HG03280 (cell line): Measurements from ENCODE around the gene AQP11.
A peak's percentile ranks its signal among the peaks of the same experiment; 100 is the strongest.
"Not testable (repeated sequence)": the region's sequence is repeated elsewhere in the genome, so short reads cannot be mapped to it uniquely, and the experiment has no call there.

Experiments used
- ATAC-seq: cut with Tn5 transposase; IDR thresholded peaks from one replicate; pipeline ENCODE4 v1.9.1; 2021; ENCODE audit warnings: mild to moderate bottlenecking, moderate library complexity; ENCODE audit not compliant: unreplicated experiment

Gene AQP11

DNA sequence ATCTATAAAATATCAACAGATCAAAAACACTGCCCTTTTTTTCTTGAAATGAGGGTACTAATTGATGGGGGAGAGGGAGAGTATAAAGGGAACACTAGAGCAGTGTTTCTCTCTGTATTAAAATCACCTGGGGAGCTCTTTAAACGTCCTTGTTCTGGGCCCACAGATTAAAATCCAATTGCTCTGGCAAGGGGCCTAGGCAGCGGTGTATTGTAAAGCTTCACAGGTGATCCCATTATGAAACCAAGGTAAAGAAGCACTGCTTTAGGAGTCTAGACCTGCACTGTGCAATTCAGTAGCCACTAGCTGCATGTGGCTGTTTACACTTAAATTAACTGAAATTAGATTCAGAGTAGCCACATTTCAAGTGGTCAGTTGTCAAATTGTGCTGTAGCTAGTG lies 3.0 kb downstream of the AQP11 start:
- ATAC-seq, result no peak

- ATAC-seq, result no peak
Observed at GRCh38 chr11:77593883-77594282, 4.1 kb downstream of the AQP11 start.

GRCh38 chr11:77596626-77597025 lies 6.9 kb downstream of the AQP11 start:
- no peak for ATAC-seq

GRCh38 chr11:77598195-77598594 lies 8.4 kb downstream of the AQP11 start:
- ATAC-seq, result no peak

DNA sequence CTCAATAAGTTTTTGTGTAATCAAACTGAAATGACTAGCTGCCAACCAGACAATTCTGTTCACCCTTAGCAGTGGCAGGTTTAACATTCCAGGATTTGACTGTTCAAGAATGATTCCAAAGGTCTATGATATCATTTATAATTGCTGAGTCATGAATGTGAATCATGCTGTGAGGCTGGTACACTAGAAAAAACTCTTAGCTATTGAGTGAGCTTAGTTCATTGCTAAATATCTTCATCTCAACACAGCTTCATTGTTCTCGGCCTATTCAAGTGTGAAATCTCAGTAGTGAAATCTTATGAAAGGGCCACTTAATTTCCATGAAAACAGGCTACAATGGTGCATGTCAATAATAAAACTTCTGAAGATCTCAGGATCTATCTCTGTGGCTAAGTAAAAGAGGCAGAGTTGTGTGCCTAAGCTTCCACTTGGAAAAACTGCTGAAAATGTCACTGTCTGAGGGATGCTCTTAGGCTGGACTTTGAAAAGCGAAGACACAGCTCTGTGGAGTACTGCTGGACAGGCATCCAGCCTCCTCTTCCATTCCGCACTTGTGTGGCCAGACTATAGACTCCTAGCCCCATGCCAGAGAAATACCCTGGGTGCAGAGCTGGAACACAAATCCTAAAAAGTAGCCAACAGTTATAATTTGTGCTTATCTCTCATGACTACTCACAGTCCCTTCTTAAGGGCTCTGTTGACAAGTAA lies 12.8 kb downstream of the AQP11 start:
- ATAC-seq, result no peak

DNA sequence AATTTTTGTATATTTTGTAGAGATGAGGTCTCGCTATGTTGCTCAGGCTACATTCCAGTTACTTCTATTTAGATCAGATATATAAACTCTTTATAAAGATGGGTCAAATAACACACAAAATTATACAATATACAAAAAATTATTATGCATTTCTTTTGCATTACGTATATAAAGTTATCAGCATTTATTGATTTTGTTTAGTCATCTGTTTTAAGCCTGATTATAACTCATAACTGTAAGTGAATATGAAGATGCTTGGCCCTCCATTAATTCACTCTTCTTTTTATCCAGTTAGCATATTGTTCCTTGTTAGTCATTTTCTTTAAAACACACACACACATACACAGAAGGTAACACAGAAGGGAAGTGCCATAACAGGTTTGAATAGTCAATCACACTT lies 14.5 kb downstream of the AQP11 start:
- ATAC-seq, result no peak

GRCh38 chr11:77609234-77609633 lies 19.5 kb downstream of the AQP11 start:
- no peak for ATAC-seq

DNA sequence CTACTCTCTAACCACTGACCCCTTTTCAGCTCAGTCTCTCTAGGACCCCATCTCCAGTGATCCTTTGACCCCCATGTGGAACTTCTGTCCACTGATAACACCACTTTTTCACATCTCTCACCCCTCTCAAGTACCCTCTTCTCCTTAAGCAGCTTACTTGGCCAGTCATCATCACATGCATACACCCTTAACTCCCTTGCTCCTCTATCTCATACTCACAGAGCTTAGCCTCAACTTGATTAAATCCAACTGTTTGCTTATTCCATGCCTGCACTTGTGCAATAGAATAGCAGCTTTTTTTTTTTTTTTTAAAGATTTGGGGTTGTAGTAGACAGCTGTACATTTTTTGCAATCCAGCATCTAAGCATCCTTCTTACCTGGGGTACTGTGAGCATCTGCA lies 22.2 kb downstream of the AQP11 start:
- no peak for ATAC-seq

GRCh38 chr11:77617892-77618291 lies 28.1 kb downstream of the AQP11 start:
- ATAC-seq, result no peak

DNA sequence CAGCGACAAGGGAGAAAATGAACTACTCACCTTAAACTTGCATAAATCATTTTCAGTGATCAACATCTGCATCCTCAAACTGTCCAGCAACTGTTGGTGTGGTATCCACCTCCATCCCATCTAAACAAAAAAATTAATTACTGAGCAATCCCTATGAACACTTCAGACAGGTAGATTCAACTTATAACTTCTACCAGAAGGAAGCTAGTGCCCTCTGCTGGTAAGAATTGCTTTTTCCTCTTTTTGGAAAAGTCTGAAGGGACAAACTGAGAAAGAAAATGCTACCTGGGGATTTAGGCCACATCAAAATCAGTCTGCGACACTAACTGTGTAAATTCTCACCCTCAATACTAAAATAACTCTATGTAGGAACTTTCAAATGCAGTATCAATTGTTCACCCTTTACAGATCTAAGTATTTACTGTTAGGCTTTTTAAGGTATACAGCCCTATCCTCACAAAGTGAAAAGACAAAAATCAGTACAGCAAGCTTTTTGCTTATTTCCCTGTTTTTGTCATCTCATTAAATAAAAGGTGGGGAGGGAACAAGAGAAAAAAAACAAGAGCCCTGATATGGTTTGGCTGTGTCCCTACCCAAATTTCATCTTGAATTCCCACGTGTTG lies 29.9 kb downstream of the AQP11 start:
- ATAC-seq, result no peak

GRCh38 chr11:77630157-77630710 lies 40.5 kb downstream of the AQP11 start:
- no peak for ATAC-seq

DNA sequence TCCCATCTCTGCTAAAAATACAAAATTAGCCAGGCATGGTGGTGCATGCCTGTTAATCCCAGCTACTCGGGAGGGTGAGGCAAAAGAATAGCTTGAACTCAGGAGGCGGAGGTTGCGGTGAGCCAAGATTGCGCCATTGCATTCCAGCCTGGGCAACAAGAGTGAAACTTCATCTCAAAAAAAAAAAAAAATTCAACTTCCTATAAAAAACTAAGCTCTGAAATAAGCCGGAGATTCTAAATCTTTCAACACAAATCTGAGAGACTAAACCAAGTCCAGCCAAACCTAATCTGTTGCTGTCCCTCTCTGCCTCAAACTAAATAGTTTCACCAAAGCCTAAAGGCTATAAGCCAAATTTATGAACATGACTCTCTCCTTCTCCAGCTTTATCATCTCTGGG lies 44.2 kb downstream of the AQP11 start:
- ATAC-seq, result not testable (repeated sequence)

- no peak for ATAC-seq
Observed at GRCh38 chr11:77636731-77637344, 47.1 kb downstream of the AQP11 start.

- ATAC-seq, result peak; percentile 97
Observed at GRCh38 chr11:77637345-77638165, 47.8 kb downstream of the AQP11 start, which contains the start of gene CLNS1A. CLNS1A (minus strand) TSS chr11:77637794; CDS start chr11:77637714, 80 bp downstream.

DNA sequence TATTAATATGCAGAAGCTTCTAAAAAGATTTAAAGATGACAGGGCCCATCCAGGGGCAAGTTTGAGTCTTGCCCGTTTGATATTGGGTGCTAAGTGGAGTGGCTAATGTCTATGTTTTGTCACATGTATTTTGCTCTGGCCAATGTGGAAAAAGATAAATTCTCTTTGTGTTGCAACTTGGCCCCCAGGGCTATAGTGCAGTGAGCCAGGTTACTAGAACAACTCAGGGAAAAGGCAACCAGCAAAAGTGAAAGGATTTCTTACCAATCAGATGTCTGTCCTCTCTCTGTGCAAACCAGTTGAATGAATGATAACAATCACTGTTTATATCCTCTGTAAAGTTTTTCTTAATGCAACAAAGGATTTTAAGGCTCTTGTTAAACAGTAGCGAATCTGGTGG lies 52.5 kb downstream of the AQP11 start:
- ATAC-seq, result no peak

DNA sequence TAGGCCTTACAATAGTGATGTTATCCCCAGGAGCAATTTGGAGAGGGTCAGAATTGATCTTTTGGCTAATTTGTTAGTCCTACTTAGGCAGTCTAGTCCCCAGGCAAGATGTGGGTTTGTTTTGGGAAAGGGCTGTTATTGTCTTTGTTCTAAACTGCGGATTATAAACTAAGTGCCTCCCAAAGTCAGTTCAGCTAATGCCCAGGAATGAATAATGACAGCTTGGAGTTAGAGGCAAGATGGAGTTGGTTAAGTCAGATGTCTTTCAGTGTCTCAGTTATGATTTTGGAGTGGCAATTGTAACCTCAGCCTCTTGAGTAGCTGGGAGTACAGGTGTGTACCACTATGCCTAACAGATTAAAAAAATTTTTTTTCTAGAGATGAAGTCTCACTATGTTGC lies 55.1 kb downstream of the AQP11 start:
- ATAC-seq, result no peak

DNA sequence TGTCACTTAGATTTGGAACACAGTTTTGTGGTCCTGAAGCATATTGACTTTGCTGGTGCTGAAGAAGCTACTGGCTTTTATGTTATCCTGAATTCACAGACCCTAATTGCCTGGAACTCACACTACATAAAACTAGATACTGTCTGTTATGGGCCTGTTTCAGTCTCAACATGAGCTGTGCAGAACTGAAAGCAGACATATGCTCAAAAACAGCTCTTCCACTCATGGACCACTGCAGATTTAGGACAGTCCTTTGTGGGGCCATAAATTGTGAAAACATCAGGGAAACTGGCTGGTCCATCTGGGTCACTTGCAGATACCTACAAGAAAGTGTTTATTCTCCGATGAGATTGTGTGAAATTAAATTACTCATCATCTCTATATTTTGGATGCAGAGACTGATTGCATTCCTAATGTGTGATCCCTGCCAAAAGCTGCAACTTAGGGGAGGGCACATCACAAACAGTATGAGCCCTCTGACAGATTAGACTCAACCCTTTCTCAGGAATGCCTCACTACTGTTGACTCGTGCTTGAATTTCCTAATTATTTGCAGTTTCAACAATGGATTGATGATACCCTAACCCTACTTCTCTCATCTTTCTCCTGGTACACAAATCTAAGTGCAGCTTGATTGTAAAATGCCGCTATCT lies 58.0 kb downstream of the AQP11 start:
- no peak for ATAC-seq

- ATAC-seq, result no peak
Observed at GRCh38 chr11:77650123-77650522, 60.4 kb downstream of the AQP11 start.

GRCh38 chr11:77654770-77655434 lies 65.1 kb downstream of the AQP11 start:
- ATAC-seq, result no peak

GRCh38 chr11:77656362-77656761 lies 66.6 kb downstream of the AQP11 start:
- no peak for ATAC-seq
